ENCODE measurements around the gene ZMYND11. TPM values are rescaled to one million over a fixed set of nuclear protein-coding genes. Genes with fewer than 3 reads are reported as not detected.
"Not testable (repeated sequence)": the region's sequence is repeated elsewhere in the genome, so short reads cannot be mapped to it uniquely, and the experiment has no call there.

ZMYND11 gene
- total RNA-seq, 1 donor from 2014 or later = 49.7 TPM

GRCh38 chr10:184911-185310, 49.7 kb downstream of the ZMYND11 start:
- Mint-ChIP-seq H3K27ac (ENCODE audit: unreplicated experiment) (no peak overlapping the region), H3K27me3 (ENCODE audit: low read depth) (no peaks in the 10 kb centered on the region), H3K9me3 (peaks cover 7% of the 10 kb centered on the region), H3K4me3 (no peak overlapping the region), H3K4me1 (no peaks in the 10 kb centered on the region), H3K36me3 (ENCODE audit: low read depth) (peaks cover 39% of the 10 kb centered on the region)
- TF ChIP-seq CTCF (conservative IDR thresholded peaks at IDR 0.05) = no peak
- DNase-seq (ENCODE audit: low read depth, low spot score) = no peak

GRCh38 chr10:185571-185970, 50.3 kb downstream of the ZMYND11 start:
- H3K9me3 Mint-ChIP-seq = not testable (repeated sequence)

GRCh38 chr10:186911-187310, 51.7 kb downstream of the ZMYND11 start:
- no peak overlapping the region for H3K27ac Mint-ChIP-seq (ENCODE audit: unreplicated experiment)
- H3K9me3 Mint-ChIP-seq = peaks cover 7% of the 10 kb centered on the region
- H3K27me3 Mint-ChIP-seq (ENCODE audit: low read depth) = no peaks in the 10 kb centered on the region
- peaks cover 34% of the 10 kb centered on the region for H3K36me3 Mint-ChIP-seq (ENCODE audit: low read depth)
- no peaks in the 10 kb centered on the region for H3K4me1 Mint-ChIP-seq
- no peak for DNase-seq (ENCODE audit: low read depth, low spot score)
- no peak for TF ChIP-seq CTCF (conservative IDR thresholded peaks at IDR 0.05)
- H3K4me3 Mint-ChIP-seq = no peak overlapping the region

More at GRCh38 chr10:185571-185970, 50.3 kb downstream of the ZMYND11 start:
- H3K4me1 Mint-ChIP-seq; H3K27me3 Mint-ChIP-seq (ENCODE audit: low read depth); H3K27ac Mint-ChIP-seq (ENCODE audit: unreplicated experiment); DNase-seq (ENCODE audit: low read depth, low spot score); H3K4me3 Mint-ChIP-seq: not testable (repeated sequence)
- H3K36me3 Mint-ChIP-seq (ENCODE audit: low read depth) = peaks cover 38% of the 10 kb centered on the region

- Mint-ChIP-seq H3K4me1 (no peaks in the 10 kb centered on the region), H3K27ac (ENCODE audit: unreplicated experiment) (no peak overlapping the region), H3K9me3 (peaks cover 7% of the 10 kb centered on the region), H3K36me3 (ENCODE audit: low read depth) (peaks cover 22% of the 10 kb centered on the region), H3K4me3 (no peak overlapping the region), H3K27me3 (ENCODE audit: low read depth) (no peaks in the 10 kb centered on the region)
- TF ChIP-seq CTCF (conservative IDR thresholded peaks at IDR 0.05) = no peak
- no peak for DNase-seq (ENCODE audit: low read depth, low spot score)
Measured at GRCh38 chr10:188546-188945, 53.3 kb downstream of the ZMYND11 start.

GRCh38 chr10:190216-190615, 55.0 kb downstream of the ZMYND11 start:
- no peaks in the 10 kb centered on the region for H3K9me3 Mint-ChIP-seq
- DNase-seq (ENCODE audit: low read depth, low spot score) = no peak
- no peak overlapping the region for H3K27ac Mint-ChIP-seq (ENCODE audit: unreplicated experiment)

More at GRCh38 chr10:190216-190615, 55.0 kb downstream of the ZMYND11 start:
- TF ChIP-seq CTCF (conservative IDR thresholded peaks at IDR 0.05) = no peak
- Mint-ChIP-seq H3K4me3 (no peak overlapping the region), H3K36me3 (ENCODE audit: low read depth) (peaks cover 8% of the 10 kb centered on the region), H3K27me3 (ENCODE audit: low read depth) (no peaks in the 10 kb centered on the region), H3K4me1 (no peaks in the 10 kb centered on the region)
